KOPT-K1 (cell line): ENCODE data around the gene PRPF40B.

Experiments
- H3K27ac ChIP-seq: fragments of 200-600 bp; sonication (generic); 2 replicates; pipeline ENCODE4 v1.5.1; 2016; ENCODE audit warnings: antibody characterized with exemption, mild to moderate bottlenecking, low read depth, low read length; ENCODE audit not compliant: poor library complexity, severe bottlenecking
- H3K36me3 ChIP-seq: fragments of 200-600 bp; sonication (generic); 2 replicates; pipeline ENCODE4 v1.5.1; 2017; ENCODE audit warnings: antibody characterized with exemption, mild to moderate bottlenecking, low read length, moderate library complexity; ENCODE audit not compliant: insufficient read depth
- H3K9me3 ChIP-seq: fragments of 200-600 bp; sonication (generic); 2 replicates; pipeline ENCODE4 v1.5.1; 2017; ENCODE audit warnings: antibody characterized with exemption, low read length, mild to moderate bottlenecking; ENCODE audit not compliant: insufficient read depth, poor library complexity, severe bottlenecking

The PRPF40B gene

DNA sequence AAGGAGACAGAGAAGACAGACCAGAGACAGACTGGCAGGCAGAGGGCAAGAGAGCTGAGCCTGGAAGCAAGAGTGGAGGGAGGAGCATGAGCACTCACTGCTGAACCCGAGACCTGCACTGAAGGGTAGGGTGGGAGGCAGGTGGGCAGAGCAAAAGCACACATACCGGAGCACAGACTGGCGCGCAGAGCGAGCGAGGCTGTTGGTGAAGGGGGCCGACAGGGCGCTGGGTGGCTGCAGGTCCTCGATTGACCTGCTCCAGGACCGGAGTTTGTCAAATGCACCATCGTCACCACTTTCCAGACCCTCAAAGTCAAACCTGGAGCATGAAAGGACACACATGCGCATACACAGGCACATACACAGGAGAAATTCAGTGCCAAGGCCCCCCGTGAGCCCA, 34.9 kb downstream of the PRPF40B start:
- Histone ChIP-seq H3K27ac (no peak overlapping the region), H3K9me3 (no peaks in the 10 kb centered on the region), H3K36me3 (peaks cover 82% of the 10 kb centered on the region)

- H3K27ac ChIP-seq, result no peak overlapping the region
- no peaks in the 10 kb centered on the region for H3K9me3 ChIP-seq
Measured at GRCh38 chr12:49659753-49660152, 36.4 kb downstream of the PRPF40B start.

GRCh38 chr12:49661191-49661590, 37.8 kb downstream of the PRPF40B start:
- Histone ChIP-seq H3K9me3 (no peaks in the 10 kb centered on the region), H3K27ac (peak overlapping the region; percentile 98), H3K36me3 (peaks cover 58% of the 10 kb centered on the region)

More at GRCh38 chr12:49659753-49660152, 36.4 kb downstream of the PRPF40B start:
- peaks cover 67% of the 10 kb centered on the region for H3K36me3 ChIP-seq

- Histone ChIP-seq H3K27ac (peak overlapping the region; percentile 98), H3K9me3 (no peaks in the 10 kb centered on the region), H3K36me3 (peaks cover 53% of the 10 kb centered on the region)
Measured at GRCh38 chr12:49661746-49662145, 38.4 kb downstream of the PRPF40B start.

GRCh38 chr12:49662998-49663843, 39.9 kb downstream of the PRPF40B start:
- H3K9me3 ChIP-seq, result no peaks in the 10 kb centered on the region
- peak overlapping the region; percentile 98 for H3K27ac ChIP-seq
- H3K36me3 ChIP-seq, result peaks cover 38% of the 10 kb centered on the region

GRCh38 chr12:49664167-49664566, 40.8 kb downstream of the PRPF40B start:
- no peaks in the 10 kb centered on the region for H3K9me3 ChIP-seq
- peaks cover 29% of the 10 kb centered on the region for H3K36me3 ChIP-seq
- peak overlapping the region; percentile 98 for H3K27ac ChIP-seq

GRCh38 chr12:49664591-49665239, 41.4 kb downstream of the PRPF40B start:
- Histone ChIP-seq H3K27ac (peak overlapping the region; percentile 98), H3K36me3 (peaks cover 26% of the 10 kb centered on the region)

DNA sequence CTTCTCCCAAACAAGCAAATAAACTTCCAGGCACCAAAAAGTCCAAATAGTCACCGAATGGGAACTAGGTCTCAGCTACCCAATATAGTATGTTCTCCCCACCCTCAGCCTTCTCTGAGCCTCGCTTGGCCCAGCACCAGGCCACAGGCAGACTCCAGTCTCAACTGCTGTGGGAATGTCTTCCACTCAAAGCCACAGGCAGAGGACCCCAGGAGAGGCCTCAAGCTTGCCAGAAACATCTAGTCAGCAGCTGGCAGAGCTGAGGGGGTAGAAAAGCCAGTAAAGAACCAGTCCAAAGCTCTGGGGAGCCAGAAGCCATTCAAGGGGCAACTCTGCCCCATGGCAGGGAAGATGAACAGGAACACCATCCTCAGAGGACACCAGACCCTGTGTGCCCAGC, 42.0 kb downstream of the PRPF40B start:
- no peaks in the 10 kb centered on the region for H3K9me3 ChIP-seq

More at GRCh38 chr12:49664591-49665239, 41.4 kb downstream of the PRPF40B start:
- H3K9me3 ChIP-seq, result no peaks in the 10 kb centered on the region

DNA sequence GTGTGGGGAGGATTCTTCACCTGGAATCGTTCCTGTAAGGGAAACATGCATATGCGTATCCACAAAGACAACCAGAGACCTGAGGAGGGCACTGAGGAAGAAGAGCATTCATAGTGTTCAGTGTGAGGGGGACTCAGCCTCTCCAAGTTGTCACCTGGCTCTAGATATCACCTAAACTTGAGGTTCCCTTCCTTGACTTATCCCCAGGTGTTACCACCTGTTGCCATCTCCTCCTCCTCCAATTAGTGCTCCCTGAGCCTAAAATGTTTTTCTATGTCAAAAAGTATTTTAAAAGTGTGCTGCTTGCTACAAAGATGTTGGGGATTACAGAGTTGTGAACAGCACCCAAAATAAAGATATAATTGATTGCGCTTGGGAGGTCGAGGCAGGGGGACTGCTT, 42.8 kb downstream of the PRPF40B start:
- H3K36me3 ChIP-seq, result peaks cover 15% of the 10 kb centered on the region
- H3K9me3 ChIP-seq, result no peaks in the 10 kb centered on the region
- H3K27ac ChIP-seq, result peak overlapping the region; percentile 98

More for the DNA sequence above, 42.0 kb downstream of the PRPF40B start:
- peaks cover 22% of the 10 kb centered on the region for H3K36me3 ChIP-seq
- peak overlapping the region; percentile 98 for H3K27ac ChIP-seq

DNA sequence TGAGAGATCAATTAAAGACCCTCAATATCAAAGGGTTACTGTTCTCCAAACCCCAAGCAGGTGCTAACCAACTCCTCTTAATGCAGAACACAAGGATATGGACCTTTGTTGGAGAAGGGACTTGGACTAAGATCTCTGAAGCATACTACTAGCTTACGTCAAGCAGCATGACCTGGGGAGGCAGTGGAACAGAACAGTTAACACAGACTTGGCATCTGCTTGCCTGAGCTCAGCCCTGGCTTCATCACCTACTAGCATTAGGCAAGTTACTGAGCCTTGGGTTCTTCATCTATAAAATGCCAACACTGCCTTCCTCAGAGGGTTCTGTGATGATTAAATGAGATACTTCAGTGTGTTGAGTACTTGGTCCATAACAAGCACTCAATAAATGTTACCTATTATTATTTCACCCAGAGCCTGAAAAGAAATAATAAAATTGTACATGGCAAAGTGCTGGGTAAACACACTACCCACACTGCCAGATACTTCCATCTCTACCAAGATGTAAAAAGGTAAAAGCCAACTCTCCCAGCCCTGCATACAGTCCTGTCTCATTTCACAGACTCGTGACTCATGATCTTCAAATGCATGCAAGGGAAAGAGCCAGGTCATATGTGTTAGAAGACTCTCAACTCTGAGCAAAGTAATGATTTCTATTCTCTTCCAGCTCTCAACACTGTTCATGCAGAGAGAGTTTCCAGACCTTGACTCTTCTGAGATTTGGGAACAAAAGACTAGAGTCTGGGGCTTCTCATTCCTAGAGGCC, 44.1 kb downstream of the PRPF40B start:
- Histone ChIP-seq H3K36me3 (peaks cover 5% of the 10 kb centered on the region; the same call in 1 of the 2 replicates), H3K9me3 (no peaks in the 10 kb centered on the region), H3K27ac (no peak overlapping the region)

- H3K36me3 ChIP-seq, result peaks cover 5% of the 10 kb centered on the region; the same call in 1 of the 2 replicates
Measured at GRCh38 chr12:49669796-49670195, 46.4 kb downstream of the PRPF40B start.

DNA sequence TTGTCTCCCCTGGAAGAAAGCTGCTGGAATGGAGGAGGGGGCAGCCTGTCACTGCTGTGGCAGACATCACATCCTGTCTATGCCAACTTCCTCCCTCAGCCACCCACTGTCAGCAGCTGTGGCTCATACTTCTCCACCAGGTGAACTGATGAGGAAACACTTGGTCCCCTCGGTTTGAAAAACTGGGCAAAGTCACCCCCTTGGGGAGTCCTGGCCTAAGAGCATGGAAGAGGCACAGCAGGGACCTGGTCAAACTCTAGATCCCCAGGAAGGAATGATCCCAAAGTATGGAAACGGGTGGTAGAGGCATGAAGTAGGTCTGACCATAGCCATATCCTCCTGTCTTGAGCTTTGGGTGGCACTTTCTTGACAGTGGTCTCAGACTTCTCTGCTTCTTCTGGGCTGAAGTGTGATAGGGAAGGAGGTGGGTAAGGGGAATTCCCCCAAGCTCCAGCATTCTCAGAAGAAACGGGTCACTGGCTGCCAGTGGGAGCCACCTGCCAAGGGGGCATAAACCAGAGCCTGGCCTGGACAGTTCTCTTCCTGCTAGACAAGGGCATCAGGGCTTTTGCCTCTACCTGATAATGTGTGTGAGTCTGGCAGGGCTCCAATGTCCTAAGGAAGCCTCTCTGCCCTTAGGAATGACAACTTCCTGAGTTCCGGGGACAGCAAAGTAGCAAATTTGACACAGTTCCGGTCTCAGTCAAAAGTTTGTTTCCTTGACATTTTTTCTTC, 47.8 kb downstream of the PRPF40B start:
- no peaks in the 10 kb centered on the region for H3K36me3 ChIP-seq
- H3K9me3 ChIP-seq, result no peaks in the 10 kb centered on the region
- peak overlapping the region; percentile 91 for H3K27ac ChIP-seq

More at GRCh38 chr12:49669796-49670195, 46.4 kb downstream of the PRPF40B start:
- H3K9me3 ChIP-seq, result no peaks in the 10 kb centered on the region
- H3K27ac ChIP-seq, result peak overlapping the region; percentile 91

DNA sequence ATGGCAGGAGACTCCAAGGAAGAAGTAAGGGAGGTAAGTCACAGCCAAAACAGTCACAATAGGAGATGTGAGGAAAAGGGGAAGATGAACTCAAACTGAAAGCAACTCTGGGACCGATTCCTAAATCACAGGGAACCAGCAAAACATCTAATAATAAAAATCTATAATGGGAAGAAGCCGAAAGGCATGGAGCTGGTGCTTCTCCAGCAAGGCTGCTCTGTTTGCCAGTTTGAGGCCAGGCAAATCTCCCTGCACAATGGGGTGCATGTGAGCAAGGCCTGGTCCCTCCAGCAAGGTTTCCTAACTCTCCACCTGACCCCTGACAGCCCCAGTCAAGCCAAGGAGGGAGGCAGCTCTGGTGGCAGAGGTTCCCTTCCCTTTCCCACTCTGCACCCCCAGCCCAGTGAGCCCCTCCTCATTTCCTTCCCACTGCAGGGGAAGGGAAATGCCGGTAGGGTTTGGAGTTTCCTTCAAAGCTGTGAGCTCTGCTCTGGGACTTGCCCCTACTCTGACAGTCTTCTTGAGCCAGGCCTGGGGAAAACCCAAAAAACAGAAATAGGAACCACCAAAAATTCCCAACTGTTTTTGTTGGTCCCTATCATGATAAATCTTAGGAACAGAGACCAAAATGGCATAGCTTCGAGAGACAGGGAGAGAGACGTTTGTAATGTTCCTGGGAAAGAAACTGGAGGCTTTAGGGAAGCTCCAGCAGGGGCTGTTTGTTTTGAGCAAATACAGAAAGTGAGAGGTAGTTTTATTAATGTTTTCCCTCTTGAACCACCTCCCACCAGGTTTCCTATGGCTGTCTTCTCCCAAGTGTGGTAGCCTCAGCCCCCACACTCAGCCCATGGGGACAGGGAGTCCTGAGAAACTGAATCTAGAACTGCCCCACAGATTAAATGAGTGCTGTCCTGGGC, 49.2 kb downstream of the PRPF40B start:
- no peaks in the 10 kb centered on the region for H3K9me3 ChIP-seq
- no peaks in the 10 kb centered on the region for H3K36me3 ChIP-seq
- peak overlapping the region; percentile 91 for H3K27ac ChIP-seq
